Hepatic stellate cell (primary cell): Measurements from ENCODE around the gene FSTL4.

ENCODE experiments used
- DNase-seq: peaks from one replicate; pipeline ENCODE4 v3.0.0; 2011; ENCODE audit warnings: low spot score

FSTL4 gene

GRCh38 chr5:133512896-133513295 lies 99.4 kb downstream of the FSTL4 start:
- DNase-seq, result no peak

DNA sequence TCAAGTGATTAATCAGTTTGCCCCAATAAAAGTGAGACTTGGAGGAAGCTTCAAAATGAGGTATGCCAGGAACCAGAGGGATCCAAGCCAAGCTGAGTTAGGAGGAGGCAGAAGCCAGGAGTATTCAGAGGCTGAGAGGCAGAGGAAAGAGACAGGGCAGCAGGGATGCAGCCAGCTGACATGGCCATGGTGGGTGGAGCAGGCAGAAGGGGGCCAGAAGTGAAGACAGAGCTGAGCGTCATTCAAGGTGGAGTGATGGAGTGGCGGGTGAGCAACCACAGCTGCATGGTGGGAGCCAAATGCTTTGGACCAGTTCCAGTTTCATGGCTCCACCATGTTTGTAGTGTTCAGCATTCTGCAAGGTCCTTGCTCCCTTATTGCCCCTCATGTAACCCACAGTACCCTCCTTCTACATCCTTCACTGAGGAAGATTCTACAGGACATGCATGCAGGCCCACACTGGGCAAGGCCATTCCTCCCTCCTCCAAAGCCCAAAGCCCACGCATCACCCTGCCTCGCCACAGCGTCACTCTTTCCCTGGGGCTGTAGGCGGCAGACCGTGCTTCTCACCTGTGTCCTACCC lies 100.6 kb downstream of the FSTL4 start:
- DNase-seq, result no peak

GRCh38 chr5:133510634-133511262 lies 101.6 kb downstream of the FSTL4 start:
- no peak for DNase-seq

DNA sequence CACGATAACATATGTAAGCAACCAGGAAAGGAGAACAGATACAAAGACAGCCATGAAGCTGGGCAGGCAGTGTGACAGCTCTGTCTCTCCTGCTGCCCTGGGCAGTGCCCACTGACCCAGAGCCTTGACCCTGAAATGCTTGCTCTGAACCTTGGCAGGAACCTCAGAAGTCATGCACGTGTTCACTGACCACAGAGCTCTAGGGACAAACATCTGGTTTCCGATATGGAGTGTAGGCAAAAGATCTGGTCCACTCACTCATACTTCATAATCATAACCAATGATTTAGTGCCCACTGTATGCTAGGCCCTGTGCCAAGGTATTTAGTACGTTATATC lies 102.6 kb downstream of the FSTL4 start:
- no peak for DNase-seq

- DNase-seq, result no peak
These were observed 103.2 kb downstream of the FSTL4 start for GRCh38 chr5:133508845-133509741.

GRCh38 chr5:133508331-133508730 lies 104.0 kb downstream of the FSTL4 start:
- no peak for DNase-seq

GRCh38 chr5:133506181-133506580 lies 106.2 kb downstream of the FSTL4 start:
- no peak for DNase-seq

DNA sequence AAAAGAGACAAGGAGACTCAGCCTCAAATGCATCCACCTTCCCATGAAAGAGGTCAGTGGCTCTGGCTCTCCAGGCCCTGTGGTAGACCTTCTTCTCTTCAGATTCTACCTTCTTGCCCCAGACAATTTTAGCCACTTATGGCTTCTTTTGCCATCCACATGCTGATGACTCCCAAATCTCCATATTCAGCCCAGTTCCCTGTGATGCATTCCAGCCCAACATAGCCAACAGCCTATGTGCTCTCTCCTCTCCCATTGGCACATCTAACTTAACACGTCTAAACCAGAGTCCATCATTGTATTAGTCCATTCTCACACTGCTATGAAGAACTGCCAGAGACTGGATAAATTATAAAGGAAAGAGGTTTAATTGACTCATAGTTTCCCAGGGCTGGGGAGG lies 108.8 kb downstream of the FSTL4 start:
- DNase-seq, result no peak

- DNase-seq, result no peak
These were observed 112.4 kb downstream of the FSTL4 start for GRCh38 chr5:133499895-133500294.

DNA sequence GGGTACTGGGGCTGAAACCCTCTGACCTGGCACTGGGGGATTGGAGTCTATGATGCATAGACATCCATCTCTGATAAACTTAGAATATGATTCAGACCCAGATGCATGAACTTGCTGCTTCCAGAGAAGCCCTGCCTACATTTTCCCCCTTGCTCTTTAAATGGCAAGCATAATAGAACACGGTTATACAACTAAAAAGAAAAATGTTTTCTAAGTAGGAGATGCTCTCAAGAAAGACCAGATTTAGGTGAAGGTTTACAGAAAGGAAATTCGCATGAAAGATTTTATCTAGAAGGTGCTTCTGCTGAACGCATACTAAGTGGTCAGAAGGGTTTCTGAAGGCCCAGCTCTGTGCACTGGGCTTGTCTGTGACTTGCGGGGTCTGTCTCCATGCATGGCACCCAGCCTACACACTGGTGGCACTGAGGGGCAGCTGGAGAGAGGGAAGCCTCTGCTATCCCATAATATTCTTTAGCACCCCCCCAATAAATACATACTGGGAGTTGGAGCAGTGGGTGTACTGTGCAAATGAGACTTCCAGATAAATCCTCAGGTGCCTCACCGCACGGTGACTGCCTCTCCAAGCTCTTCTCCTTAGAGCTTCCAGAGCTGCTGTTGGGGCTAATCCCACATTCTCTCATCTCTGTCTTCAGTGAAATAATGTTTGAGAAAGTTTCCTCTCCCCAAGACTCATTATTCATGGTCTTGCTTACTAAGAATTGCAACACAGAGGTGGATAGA lies 114.6 kb downstream of the FSTL4 start:
- DNase-seq, result no peak

- no peak for DNase-seq
These were observed 115.7 kb downstream of the FSTL4 start for GRCh38 chr5:133496631-133497030.

DNA sequence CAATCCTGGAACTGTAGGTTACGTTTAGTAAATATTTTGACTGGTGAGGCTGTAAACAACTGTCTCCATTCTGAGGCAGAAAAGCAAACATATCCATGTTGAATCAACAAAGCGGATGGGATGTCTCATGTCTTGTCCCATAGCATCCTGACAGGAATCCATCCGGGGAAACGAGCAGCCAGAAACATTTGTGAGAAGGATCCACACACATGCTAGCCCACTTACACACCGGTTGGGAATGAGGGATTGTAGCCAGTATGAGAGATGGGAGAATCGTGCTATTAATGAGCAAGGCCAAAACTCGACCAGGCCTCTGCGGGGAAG lies 117.5 kb downstream of the FSTL4 start:
- DNase-seq, result no peak

GRCh38 chr5:133494232-133494922 lies 118.0 kb downstream of the FSTL4 start:
- no peak for DNase-seq

GRCh38 chr5:133489632-133490031 lies 122.7 kb downstream of the FSTL4 start:
- DNase-seq, result no peak

DNA sequence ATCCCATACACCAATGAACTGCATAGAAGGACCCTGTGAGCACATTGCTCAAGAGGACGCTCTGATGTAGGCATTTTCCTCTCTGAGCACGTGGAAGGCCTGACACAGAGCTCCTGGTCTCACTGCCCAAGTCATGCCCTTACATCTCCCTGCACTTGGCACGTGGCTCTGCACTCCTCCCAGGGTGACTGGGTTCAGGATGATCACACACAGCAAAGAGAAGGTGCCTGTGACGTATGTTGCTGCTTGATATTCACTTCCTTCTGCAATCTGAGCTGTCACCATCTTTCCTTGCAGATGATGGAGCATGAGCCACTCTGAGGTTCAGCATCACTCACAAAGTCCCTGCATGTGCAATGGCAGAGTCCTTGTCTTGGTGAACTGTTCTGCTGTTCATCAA lies 125.2 kb downstream of the FSTL4 start:
- DNase-seq, result no peak

GRCh38 chr5:133485468-133485867 lies 126.9 kb downstream of the FSTL4 start:
- DNase-seq, result no peak

- no peak for DNase-seq
These were observed 128.8 kb downstream of the FSTL4 start for GRCh38 chr5:133483406-133484090.

- DNase-seq, result no peak
These were observed 130.3 kb downstream of the FSTL4 start for GRCh38 chr5:133482028-133482427.

- no peak for DNase-seq
These were observed 131.5 kb downstream of the FSTL4 start for GRCh38 chr5:133480866-133481265.

- no peak for DNase-seq
These were observed 132.0 kb downstream of the FSTL4 start for GRCh38 chr5:133480366-133480765.

DNA sequence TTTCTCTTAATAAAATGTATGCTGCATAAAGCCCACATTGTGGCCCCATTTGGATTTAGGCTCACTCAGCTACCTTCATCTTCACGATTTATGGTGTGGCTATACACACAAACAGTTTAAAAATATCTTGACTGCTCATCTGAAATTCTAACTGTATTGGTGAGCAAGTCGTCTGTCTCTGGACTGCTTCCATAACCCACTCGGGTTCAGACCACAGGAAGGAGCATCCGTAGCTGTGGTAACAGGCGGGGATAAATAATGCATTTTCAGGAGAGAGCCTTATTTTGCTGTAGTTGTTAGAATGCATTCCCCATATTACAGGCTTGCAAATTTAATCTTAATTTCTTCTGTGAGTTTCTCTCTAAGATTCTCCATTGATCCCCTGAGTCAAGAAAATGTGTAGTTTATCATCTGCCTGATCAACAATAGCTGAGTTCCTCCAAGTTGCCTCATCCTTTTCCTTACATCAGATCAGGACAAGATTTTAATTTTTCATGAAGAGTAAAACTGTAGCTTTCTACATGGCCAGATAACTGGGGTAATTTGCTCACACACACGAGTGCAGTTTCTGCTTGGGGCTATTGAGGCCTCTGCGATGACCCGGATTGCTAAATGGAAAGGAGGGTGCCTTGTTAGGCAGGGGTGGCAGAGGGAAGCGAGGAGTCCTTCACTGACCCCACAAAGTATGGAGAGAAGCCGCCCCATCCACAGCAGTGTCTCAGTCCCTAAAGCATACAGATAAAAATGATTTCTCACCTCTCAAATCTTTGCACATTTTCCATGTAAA lies 133.9 kb downstream of the FSTL4 start:
- no peak for DNase-seq
